Sigmoid colon (tissue), 4 donors: ENCODE data around the gene FAM89A.

Source experiments
- CTCF ChIP-seq, 4 experiments: fragments of 450-650 bp in 3 of 4; fragments of 200-600 bp in 1 of 4; IDR thresholded peaks; one replicate each; pipeline ENCODE4 v1.5.1; 2016 to 2019; ENCODE audit warnings: antibody characterized with exemption in 4 of 4, mild to moderate bottlenecking in 3 of 4, moderate library complexity in 2 of 4
- EP300 ChIP-seq, 4 donors: sonication (generic); formaldehyde crosslinking; IDR thresholded peaks; one replicate each; pipeline ENCODE4 v1.6.1; 2017; ENCODE audit warnings: antibody characterized with exemption in 4 of 4
- POLR2AphosphoS5 ChIP-seq, 4 donors: sonication (generic); formaldehyde crosslinking; IDR thresholded peaks; one replicate each; pipeline ENCODE4 v1.6.1; 2017; ENCODE audit warnings: antibody characterized with exemption in 4 of 4

- TF ChIP-seq POLR2AphosphoS5 (IDR thresholded peaks at IDR 0.05) (no peak), CTCF (IDR thresholded peaks at IDR 0.05) (no peak), EP300 (IDR thresholded peaks at IDR 0.05) (no peak)
Observed at GRCh38 chr1:231064418-231064817, 24.4 kb upstream of the FAM89A start.
